COLO668 (cell line): ENCODE results near the gene PPP1R1A.

Experiments
- DNase-seq: peaks from one replicate; lab custom pipeline; 2025; ENCODE audit not compliant: unreplicated experiment; lab: John Stamatoyannopoulos, UW

The PPP1R1A gene

DNA sequence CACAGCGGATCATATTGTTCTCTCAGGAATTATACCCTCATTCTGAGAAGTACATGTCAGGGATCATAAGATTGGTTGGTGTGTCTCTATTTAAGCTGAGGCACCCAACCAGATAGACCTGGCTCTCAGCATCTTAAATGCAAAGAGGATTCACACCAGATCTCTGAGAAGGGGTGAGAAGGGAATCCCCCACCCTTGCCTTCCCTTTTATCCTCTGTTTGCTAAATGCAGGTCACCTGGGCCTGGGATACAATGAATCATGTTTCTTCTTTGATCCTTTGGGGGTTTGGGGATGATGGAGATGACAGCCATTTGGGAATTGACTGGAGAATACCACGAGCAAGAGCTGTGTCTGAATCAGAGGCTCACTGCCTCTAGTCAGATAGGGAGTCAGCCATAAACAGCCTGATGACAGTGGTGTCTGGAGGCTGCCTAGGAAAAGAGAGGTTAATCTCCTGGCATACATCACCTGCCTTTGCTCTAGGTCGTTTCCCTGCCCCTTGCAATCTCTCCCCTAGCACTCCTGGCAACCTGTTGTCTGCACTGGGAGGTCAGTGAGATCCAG lies 50.2 kb downstream of the PPP1R1A start:
- no peak for DNase-seq

DNA sequence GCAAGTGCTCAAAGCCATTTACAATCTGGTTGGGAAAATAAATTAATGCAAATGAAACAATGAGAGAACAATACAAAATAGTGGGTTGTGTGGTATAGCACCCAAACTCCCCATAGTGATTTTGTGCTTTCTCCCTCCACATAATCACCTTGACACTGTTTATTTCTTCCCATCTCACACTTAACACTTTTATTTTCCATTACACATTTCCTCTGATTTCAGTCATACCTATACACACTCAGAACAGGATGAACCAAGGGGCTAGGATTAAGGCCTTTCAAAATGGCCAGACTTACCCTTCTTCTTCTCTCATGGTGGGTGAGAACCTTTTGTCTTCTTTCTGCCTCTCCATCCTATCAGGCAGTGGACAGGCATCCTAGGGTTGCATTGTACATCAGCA lies 53.0 kb downstream of the PPP1R1A start:
- DNase-seq, result no peak

DNA sequence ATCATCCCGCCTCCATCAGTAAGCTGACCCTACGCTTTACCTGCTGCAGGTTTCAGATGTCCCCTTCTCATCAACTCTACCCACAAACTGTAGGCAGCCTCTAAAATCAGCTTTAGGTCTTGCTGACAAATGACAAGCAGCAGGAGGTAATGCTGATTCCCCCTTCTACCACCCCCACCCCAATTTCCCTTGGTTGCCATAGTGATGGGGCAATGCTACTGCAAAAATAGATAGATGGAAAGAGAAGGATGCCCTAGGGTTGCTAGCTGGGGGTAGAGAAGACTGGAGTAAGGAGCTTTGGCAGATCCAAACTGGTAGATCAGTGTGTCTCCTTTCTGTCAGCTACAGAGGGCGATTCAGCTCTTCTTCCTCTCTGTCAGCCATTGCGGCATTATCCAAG lies 58.9 kb downstream of the PPP1R1A start:
- no peak for DNase-seq
